Uterus (tissue), 2 donors: ENCODE data around the gene ARID5B.

Experiments
- CTCF ChIP-seq, 4 experiments: fragments of 200-600 bp in 2 of 4; fragments of 450-650 bp in 2 of 4; sonication (generic) in 2 of 4; IDR thresholded peaks; one replicate each; pipeline ENCODE4 v1.5.1; 2016 to 2019; ENCODE audit warnings: antibody characterized with exemption in 4 of 4, mild to moderate bottlenecking in 2 of 4, moderate library complexity in 1 of 4
- POLR2A ChIP-seq, 2 donors: fragments of 450-650 bp; IDR thresholded peaks; one replicate each; pipeline ENCODE4 v1.6.1; 2016; ENCODE audit warnings: antibody characterized with exemption in 2 of 2, mild to moderate bottlenecking in 1 of 2, moderate library complexity in 1 of 2

DNA sequence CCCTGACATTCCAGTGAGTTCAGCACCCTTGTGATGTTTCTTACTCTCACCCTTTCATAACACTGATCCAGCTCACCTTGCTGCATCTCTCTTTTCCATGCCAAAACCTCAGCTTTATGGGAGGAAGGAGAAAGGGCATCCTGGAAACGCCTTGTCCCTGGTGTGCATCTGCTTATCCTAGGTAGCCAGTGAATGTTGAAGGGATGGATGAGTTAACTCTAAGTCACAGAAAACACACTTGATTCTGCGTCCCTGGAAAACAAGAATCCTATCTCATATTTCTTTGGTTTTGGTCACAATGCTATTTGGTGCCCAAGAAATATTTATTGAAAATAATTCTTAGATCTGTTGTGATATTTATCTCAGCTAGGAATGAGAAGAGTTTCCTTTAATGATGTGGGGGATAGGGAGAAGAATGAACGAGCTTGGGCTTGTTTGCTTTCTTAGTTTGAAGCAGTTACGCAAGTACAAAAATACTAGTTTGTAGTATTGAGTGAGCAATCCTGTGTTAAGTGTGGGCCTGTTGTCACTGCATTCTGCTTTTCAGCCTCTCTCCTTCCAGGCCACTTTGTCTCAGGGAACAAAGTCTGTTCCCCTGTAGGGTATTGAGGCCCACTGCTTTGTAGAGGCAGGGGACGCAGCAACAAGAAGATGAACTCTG is 126.5 kb downstream of the ARID5B start:
- TF ChIP-seq POLR2A (IDR thresholded peaks at IDR 0.05) (no peak), CTCF (IDR thresholded peaks at IDR 0.05) (no peak)
